Gastrocnemius medialis (tissue), 4 donors: ENCODE measurements around the gene PDE5A.

Experiments used
- POLR2A ChIP-seq, 2 donors: fragments of 450-650 bp; IDR thresholded peaks; one replicate each; pipeline ENCODE4 v1.6.1; 2017; ENCODE audit warnings: antibody characterized with exemption in 2 of 2, mild to moderate bottlenecking in 2 of 2, moderate library complexity in 2 of 2
- TF ChIP-seq, protein P1 (sequence below), 5 experiments: fragments of 450-650 bp in 3 of 5; fragments of 200-600 bp in 2 of 5; sonication (generic) in 2 of 5; IDR thresholded peaks in 4 of 5; conservative IDR thresholded peaks in 1 of 5; 1 replicate in 4 of 5; 2 replicates in 1 of 5; pipeline ENCODE4 v1.5.1; 2016 to 2019; ENCODE audit warnings: antibody characterized with exemption in 5 of 5, mild to moderate bottlenecking in 3 of 5, moderate library complexity in 3 of 5

GRCh38 chr4:119536572-119537528 lies 91.8 kb downstream of the PDE5A start:
- no peak for TF ChIP-seq POLR2A (IDR thresholded peaks at IDR 0.05)
- TF ChIP-seq, protein P1, sequence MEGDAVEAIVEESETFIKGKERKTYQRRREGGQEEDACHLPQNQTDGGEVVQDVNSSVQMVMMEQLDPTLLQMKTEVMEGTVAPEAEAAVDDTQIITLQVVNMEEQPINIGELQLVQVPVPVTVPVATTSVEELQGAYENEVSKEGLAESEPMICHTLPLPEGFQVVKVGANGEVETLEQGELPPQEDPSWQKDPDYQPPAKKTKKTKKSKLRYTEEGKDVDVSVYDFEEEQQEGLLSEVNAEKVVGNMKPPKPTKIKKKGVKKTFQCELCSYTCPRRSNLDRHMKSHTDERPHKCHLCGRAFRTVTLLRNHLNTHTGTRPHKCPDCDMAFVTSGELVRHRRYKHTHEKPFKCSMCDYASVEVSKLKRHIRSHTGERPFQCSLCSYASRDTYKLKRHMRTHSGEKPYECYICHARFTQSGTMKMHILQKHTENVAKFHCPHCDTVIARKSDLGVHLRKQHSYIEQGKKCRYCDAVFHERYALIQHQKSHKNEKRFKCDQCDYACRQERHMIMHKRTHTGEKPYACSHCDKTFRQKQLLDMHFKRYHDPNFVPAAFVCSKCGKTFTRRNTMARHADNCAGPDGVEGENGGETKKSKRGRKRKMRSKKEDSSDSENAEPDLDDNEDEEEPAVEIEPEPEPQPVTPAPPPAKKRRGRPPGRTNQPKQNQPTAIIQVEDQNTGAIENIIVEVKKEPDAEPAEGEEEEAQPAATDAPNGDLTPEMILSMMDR (IDR thresholded peaks at IDR 0.05 in 4 of 5, conservative IDR thresholded peaks at IDR 0.05 in 1 of 5) = no peak
